Measurements from ENCODE around the gene STMP1. TPM values are rescaled to one million over a fixed set of nuclear protein-coding genes. Genes with fewer than 3 reads are reported as not detected.

The STMP1 gene
- total and polyA plus RNA-seq, 2 of the 8 experiments (the other 6 are each of a cell fraction or from before 2014, with no cell fraction given) = 22.7 to 36.7 TPM

GRCh38 chr7:135707570-135707966, 45.3 kb downstream of the STMP1 start:
- H3K23ac ChIP-seq (ENCODE audit: insufficient read length) = no peak overlapping the region
- no peak overlapping the region for H3K18ac ChIP-seq (ENCODE audit: extremely low read depth, low read length)
- no peak overlapping the region; the same call in 1 of the 2 replicates for H2BK12ac ChIP-seq (ENCODE audit: low read depth, low read length)
- no peak overlapping the region for H3K14ac ChIP-seq (ENCODE audit: insufficient read length)
- no peak overlapping the region for H2AFZ ChIP-seq (ENCODE audit: low read length)
- H4K20me1 ChIP-seq (replicated peaks in 1 of 2; ENCODE audit: control insufficient read depth in 1 of 2, insufficient read depth in 2 of 2, low read length in 2 of 2) = no peaks in the 10 kb centered on the region
- H3K27me3 ChIP-seq (replicated peaks in 1 of 4; ENCODE audit: control insufficient read depth in 3 of 4, extremely low read depth in 1 of 4, insufficient read depth in 3 of 4, low read length in 3 of 4) = no peaks in the 10 kb centered on the region
- H3K79me2 ChIP-seq (ENCODE audit: control insufficient read depth in 1 of 2, insufficient read depth in 2 of 2, low read length in 2 of 2) = no peaks in the 10 kb centered on the region
- FAIRE-seq = no peak
- H3K9ac ChIP-seq (replicated peaks in 1 of 4; ENCODE audit: extremely low read depth in 1 of 4, low read depth in 3 of 4, low read length in 3 of 4) = no peak overlapping the region; a peak in 1 of 7 replicates
- H3K36me3 ChIP-seq (ENCODE audit: control insufficient read depth in 2 of 4, insufficient read depth in 4 of 4, low read length in 3 of 4) = no peaks in the 10 kb centered on the region
- no peak overlapping the region for H2BK20ac ChIP-seq (ENCODE audit: low read length)
- no peak overlapping the region for H3K4me3 ChIP-seq (ENCODE audit: extremely low read depth in 1 of 4, insufficient read depth in 2 of 4, low read depth in 3 of 4, low read length in 4 of 4)
- WGBS, 2 experiments (ENCODE audit: extremely low coverage in 1 of 2, insufficient coverage in 1 of 2, insufficient read length in 1 of 2, insufficient replicate concordance in 2 of 2, low coverage in 1 of 2, low lambda C conversion rate in 2 of 2, missing lambda C conversion rate in 1 of 2) = 88% methylated on average over 5 of the region's 5 CpGs; no CpG with 5 or more reads in 1 of the 2 experiments
- H3K9me3 ChIP-seq (ENCODE audit: insufficient read depth in 2 of 2, low read depth in 1 of 2, low read length in 1 of 2) = no peaks in the 10 kb centered on the region
- no peak overlapping the region for H2BK15ac ChIP-seq (ENCODE audit: low read length)
- DNase-seq (ENCODE audit: low read depth in 1 of 2, low spot score in 2 of 2) = no peak
- ChIA-PET POLR2A (ENCODE audit: partially characterized antibody) (no interaction called here), CTCF (ENCODE audit: partially characterized antibody) (interaction anchor here (0.6 to 14.4 kb wide), 14 partner anchors 9 to 977 kb away, joined by 3 to 133 read pairs (median 6); partner anchors contain the start of genes SLC13A4 and STMP1)
- H2AK5ac ChIP-seq (ENCODE audit: low read depth, low read length) = no peak overlapping the region
- H2BK5ac ChIP-seq (ENCODE audit: low read depth, low read length) = no peak overlapping the region
- H3K27ac ChIP-seq (ENCODE audit: low read depth, low read length) = no peak overlapping the region
- 0 out of 2 replicates have a peak, but pooled peaks cover 2% of the 10 kb centered on the region for H3K79me1 ChIP-seq (ENCODE audit: low read depth, low read length)
- peaks cover 0 to 4% (median 0%) of the 10 kb centered on the region in 4 experiments; a peak in 1 of 7 replicates for H3K4me1 ChIP-seq (replicated peaks in 1 of 4; ENCODE audit: control insufficient read depth in 3 of 4, insufficient read depth in 4 of 4, low read length in 3 of 4)
- H4K8ac ChIP-seq (ENCODE audit: extremely low read depth, insufficient read depth, low read length) = no peak overlapping the region
- no peak overlapping the region for H4K5ac ChIP-seq (ENCODE audit: insufficient read length, low read depth, low read length)
- H3K56ac ChIP-seq (replicated peaks; ENCODE audit: insufficient read length, low read depth, low read length) = no peak overlapping the region
- H3K4me2 ChIP-seq (ENCODE audit: insufficient read depth in 1 of 2, low read depth in 2 of 2, low read length in 2 of 2) = no peak overlapping the region
- H3K4ac ChIP-seq (replicated peaks; ENCODE audit: insufficient read length, low read depth, low read length) = no peak overlapping the region
- no peak overlapping the region for H2BK120ac ChIP-seq (replicated peaks; ENCODE audit: low read depth, low read length)
- TF ChIP-seq GTF2F1 (IDR thresholded peaks at IDR 0.05; ENCODE audit: borderline replicate concordance, low read depth, low read length) = no peak
- TF ChIP-seq GABPA (IDR thresholded peaks at IDR 0.05; ENCODE audit: borderline replicate concordance, insufficient read depth, low read length) = no peak
- no peak for TF ChIP-seq EP300 (IDR thresholded peaks at IDR 0.05; ENCODE audit: borderline replicate concordance in 1 of 2, low read depth in 2 of 2, low read length in 2 of 2)
- no peak for TF ChIP-seq SUZ12 (IDR thresholded peaks at IDR 0.05; ENCODE audit: low read length)
- no peak for TF ChIP-seq KDM1A (IDR thresholded peaks at IDR 0.05; ENCODE audit: borderline replicate concordance, low read length)
- TF ChIP-seq POLR2A (IDR thresholded peaks at IDR 0.05; ENCODE audit: control extremely low read depth in 1 of 2, low read depth in 2 of 2, low read length in 2 of 2) = no peak
- no peak for TF ChIP-seq BRCA1 (IDR thresholded peaks at IDR 0.05; ENCODE audit: low read depth, low read length)
- TF ChIP-seq BACH1 (IDR thresholded peaks at IDR 0.05; ENCODE audit: low read length) = no peak
- no peak overlapping the region for H4K91ac ChIP-seq (replicated peaks; ENCODE audit: insufficient read length, low read length)
- H3K23me2 ChIP-seq (ENCODE audit: low read depth, low read length) = no peaks in the 10 kb centered on the region

Measured in H1 (cell line).